ENCODE measurements around the gene BCL7C.
A peak's percentile ranks its signal among the peaks of the same experiment; 100 is the strongest.

Gene BCL7C

DNA sequence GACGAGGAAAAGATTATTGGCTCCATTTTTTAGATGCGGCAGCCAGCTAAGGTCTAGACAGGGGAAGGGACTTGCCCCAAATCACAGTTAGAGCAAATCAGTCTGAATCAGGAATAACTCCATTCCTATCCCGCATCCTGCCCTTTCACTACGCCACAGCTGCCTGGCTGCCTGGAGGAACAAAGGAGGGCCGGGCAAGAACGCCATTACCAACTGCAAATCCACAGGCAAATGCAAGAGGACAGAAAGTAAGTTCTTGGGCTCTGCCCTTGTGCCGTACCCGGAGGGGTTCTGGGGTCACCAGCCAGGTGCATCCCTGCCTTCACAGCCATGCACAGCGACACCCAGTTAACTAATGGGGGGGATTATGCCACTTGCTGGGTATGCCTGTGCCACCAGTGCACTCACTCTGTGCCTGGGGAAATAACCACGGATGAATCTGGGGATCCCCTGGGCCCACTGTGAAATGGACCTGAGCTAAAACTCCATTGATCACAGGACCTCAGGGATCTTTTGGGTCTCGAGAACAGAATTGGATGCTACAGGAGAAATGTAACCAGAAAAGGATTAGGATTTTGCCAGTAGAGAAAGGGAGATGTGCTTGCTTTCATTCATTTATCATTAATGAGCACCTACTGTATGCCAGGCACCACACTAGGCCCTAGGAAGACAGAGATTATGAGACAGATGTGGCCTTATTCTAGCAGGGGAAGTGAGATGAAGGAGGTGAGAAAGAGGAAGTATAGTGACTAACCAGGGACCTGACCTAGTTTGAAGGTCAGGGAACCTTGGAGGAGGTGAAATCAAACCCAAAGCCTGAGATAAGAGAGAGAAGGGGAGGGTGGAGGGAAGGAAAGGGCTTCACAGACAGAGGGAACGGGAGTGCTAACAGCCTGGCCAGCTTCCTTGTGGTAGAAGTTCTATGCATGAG, 17.7 kb downstream of the BCL7C start:
- intact Hi-C loops (cut with DNase I; ENCODE audit: low total_unique reads) = loop anchor here (10.0 kb wide), 1 partner anchor 81 kb away; no protein-coding TSS in a partner anchor
- peaks cover 0 to 34% (median 0%) of the 10 kb centered on the region in 3 donors for H3K36me3 ChIP-seq
- H3K27ac ChIP-seq = peak overlapping the region; percentile 78 to 84
- H3K9me3 ChIP-seq = no peaks in the 10 kb centered on the region
- no peak for DNase-seq
- H3K4me1 ChIP-seq = peaks cover 8 to 23% (median 17%) of the 10 kb centered on the region in 4 donors
- TF ChIP-seq, protein P1, sequence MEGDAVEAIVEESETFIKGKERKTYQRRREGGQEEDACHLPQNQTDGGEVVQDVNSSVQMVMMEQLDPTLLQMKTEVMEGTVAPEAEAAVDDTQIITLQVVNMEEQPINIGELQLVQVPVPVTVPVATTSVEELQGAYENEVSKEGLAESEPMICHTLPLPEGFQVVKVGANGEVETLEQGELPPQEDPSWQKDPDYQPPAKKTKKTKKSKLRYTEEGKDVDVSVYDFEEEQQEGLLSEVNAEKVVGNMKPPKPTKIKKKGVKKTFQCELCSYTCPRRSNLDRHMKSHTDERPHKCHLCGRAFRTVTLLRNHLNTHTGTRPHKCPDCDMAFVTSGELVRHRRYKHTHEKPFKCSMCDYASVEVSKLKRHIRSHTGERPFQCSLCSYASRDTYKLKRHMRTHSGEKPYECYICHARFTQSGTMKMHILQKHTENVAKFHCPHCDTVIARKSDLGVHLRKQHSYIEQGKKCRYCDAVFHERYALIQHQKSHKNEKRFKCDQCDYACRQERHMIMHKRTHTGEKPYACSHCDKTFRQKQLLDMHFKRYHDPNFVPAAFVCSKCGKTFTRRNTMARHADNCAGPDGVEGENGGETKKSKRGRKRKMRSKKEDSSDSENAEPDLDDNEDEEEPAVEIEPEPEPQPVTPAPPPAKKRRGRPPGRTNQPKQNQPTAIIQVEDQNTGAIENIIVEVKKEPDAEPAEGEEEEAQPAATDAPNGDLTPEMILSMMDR (IDR thresholded peaks at IDR 0.05) = no peak
- H3K27me3 ChIP-seq = no peaks in the 10 kb centered on the region
- peak overlapping the region; percentile 89 to 98 for H3K4me3 ChIP-seq

DNA sequence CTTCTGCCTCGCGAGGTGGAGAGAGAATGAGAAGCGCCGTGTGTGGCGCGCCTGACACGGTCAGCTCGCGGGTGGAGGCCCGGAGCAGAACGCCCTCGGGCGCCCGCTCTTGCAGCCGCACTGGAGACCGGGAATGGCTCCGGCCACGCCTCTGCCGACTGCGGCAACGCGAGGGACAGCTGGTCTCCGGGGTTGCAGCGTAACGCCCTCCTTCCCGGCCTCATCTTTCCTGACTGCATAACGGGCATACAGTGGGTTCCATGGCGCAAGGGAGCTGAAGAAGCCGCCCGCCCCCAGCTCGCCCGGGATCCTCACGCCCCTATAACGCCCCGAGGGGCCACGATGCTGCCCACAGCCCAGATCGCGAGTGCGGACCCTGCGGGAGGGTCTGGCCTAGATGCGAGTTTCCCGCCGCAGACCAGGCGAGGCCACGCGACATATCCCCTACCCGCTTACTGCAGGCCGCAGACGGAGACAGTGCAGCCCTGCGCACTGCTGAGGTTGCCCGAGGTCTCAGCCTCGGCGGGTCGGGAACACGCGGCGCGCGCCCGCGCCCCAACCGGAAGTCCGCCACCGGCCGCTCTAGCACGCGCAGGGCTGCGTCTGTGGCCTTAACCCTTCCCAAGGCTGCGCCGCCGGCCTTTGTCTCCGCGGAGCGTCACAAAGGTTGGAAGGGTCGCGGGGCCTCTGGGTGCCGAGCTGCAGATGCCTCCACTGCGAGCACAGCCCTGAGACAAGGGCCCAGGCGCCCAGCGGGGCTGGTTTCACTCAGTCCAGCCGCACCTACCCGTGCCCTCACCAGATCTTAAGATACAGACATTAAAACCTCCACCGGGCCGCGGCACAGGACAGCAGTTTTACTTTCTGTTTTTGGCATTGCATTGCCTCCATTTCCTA, 18.8 kb downstream of the BCL7C start:
- Histone ChIP-seq H3K27ac (peak overlapping the region; percentile 78 to 84), H3K36me3 (peaks cover 0 to 24% (median 0%) of the 10 kb centered on the region in 3 donors), H3K4me1 (peaks cover 8 to 23% (median 17%) of the 10 kb centered on the region in 4 donors), H3K9me3 (no peaks in the 10 kb centered on the region), H3K4me3 (peak overlapping the region; percentile 89 to 98), H3K27me3 (no peaks in the 10 kb centered on the region)
- DNase-seq = peak; percentile 85 to 92
- intact Hi-C loops (cut with DNase I; ENCODE audit: low total_unique reads) = loop anchor here (10.0 kb wide), 1 partner anchor 80 kb away; no protein-coding TSS in a partner anchor
- TF ChIP-seq, protein P1 (IDR thresholded peaks at IDR 0.05) = no peak

DNA sequence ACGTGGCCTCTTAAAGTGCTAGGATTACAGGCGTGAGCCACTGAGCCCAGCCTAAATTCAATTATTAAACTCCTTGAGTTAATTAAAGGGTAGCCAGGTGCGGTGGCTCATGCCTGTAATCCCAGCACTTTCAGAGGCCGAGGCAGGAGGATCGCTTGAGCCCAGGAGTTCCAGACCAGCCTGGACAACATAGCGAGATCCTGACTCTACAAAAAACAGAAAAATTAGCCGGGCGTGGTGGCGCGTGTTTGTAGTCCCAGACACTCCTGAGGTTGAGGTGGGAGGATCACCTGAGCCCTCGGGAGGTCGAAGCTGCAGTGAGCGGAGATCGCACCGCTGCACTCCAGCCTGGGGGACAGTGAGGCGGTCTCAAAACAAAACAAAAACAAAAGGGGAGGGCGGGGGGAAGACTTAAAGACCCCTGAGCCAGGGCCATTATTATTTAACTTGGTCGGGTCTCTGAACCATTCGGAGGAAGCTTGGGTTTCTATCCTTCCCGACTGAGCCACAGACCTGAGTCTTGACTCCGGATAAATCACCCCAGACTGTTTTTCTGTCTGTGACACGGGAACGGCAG, 19.5 kb downstream of the BCL7C start:
- no peak for DNase-seq
- H3K4me3 ChIP-seq = peak overlapping the region; percentile 89 to 98
- TF ChIP-seq, protein P1 (IDR thresholded peaks at IDR 0.05) = no peak
- H3K36me3 ChIP-seq = peaks cover 0 to 16% (median 0%) of the 10 kb centered on the region in 3 donors
- no peaks in the 10 kb centered on the region for H3K9me3 ChIP-seq
- intact Hi-C loops (cut with DNase I; ENCODE audit: low total_unique reads) = loop anchor here (10.0 kb wide), 1 partner anchor 80 kb away; no protein-coding TSS in a partner anchor
- H3K27ac ChIP-seq = peak overlapping the region; percentile 78 to 84
- H3K4me1 ChIP-seq = peaks cover 8 to 23% (median 17%) of the 10 kb centered on the region in 4 donors
- H3K27me3 ChIP-seq = no peaks in the 10 kb centered on the region

DNA sequence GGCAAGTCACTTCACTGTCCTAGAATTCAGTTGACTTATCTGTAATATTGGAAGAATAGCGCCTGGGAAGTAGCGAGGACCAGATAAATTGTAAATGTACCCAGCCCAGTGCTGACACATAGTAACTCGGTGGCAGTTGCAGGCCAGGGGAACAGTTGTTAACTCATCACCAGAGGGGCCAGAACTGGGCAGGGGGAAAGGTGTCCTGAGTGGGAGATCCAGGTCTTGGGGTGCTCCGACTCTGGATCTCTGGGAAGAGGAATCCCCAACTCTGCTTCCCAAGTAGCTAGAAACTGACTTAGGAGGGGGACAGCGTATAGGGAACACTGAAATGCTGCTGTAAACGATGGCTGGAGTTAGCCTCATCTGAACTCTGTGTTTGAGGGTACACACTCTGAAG, 23.0 kb downstream of the BCL7C start:
- H3K4me3 ChIP-seq = no peak overlapping the region
- TF ChIP-seq, protein P1 (IDR thresholded peaks at IDR 0.05) = no peak
- peaks cover 0 to 9% (median 0%) of the 10 kb centered on the region in 3 donors for H3K36me3 ChIP-seq
- DNase-seq = no peak
- H3K27ac ChIP-seq = no peak overlapping the region
- H3K4me1 ChIP-seq = peaks cover under 1 to 9% (median 4%) of the 10 kb centered on the region in 4 donors
- H3K27me3 ChIP-seq = no peaks in the 10 kb centered on the region
- H3K9me3 ChIP-seq = no peaks in the 10 kb centered on the region
- intact Hi-C loops (cut with DNase I; ENCODE audit: low total_unique reads) = loop anchor here (10.0 kb wide), 1 partner anchor 76 kb away; no protein-coding TSS in a partner anchor

DNA sequence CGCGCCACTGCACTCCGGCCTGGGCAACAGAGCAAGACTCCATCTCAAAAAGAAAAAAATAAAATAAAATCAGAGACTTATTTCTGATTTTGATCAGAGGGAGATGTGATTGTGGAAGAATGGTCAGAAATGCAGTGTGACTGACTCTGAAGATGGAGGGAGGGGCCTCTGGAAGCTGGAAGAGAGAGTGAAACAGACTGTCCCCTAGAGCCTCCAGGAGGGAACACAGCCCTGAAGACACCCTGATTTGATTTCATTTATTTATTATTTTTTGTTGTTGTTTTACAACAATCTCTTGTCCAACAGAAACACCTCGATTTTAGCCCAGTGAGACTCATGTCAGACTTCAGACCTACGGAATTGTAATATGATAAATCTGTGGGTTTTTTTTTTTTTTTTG, 26.1 kb downstream of the BCL7C start:
- Histone ChIP-seq H3K4me3 (no peak overlapping the region), H3K27me3 (no peaks in the 10 kb centered on the region), H3K4me1 (no peaks in the 10 kb centered on the region), H3K27ac (no peak overlapping the region), H3K36me3 (peaks cover 0 to 9% (median 0%) of the 10 kb centered on the region in 3 donors), H3K9me3 (no peaks in the 10 kb centered on the region)
- intact Hi-C loops (cut with DNase I; ENCODE audit: low total_unique reads) = no loop called here
- TF ChIP-seq, protein P1 (IDR thresholded peaks at IDR 0.05) = no peak
- DNase-seq = no peak

All from tibial artery (tissue), 4 donors.